Measurements from ENCODE around the gene TPSG1.

The TPSG1 gene

DNA sequence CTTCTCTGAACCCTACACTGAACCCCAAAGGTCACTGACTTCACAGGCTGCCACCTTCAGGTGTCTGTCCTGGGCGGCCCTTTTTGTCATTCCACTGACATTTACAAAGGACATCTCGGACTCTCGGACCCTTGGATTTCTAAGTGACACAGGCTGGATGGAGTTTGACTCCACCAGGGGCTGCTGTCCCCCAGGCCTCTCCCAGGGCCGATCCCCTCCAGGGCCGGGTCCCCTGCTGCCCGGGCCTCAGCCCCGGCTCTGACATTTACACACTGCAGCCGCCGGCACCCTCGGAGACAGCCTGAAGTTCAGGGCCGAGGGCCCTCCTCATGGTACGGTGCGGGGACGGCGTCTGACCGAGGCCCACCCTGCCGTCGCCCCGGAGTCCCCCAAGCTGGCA is 48.0 kb downstream of the TPSG1 start:
- no peaks in the 10 kb centered on the region for H3K27me3 Mint-ChIP-seq (ENCODE audit: low read depth, poor library complexity)
- H3K36me3 Mint-ChIP-seq (ENCODE audit: low read depth), result no peaks in the 10 kb centered on the region
- no peaks in the 10 kb centered on the region for H3K9me3 Mint-ChIP-seq
- H3K4me1 Mint-ChIP-seq, result peaks cover 15% of the 10 kb centered on the region
- DNase-seq, result no peak
- TF ChIP-seq, protein P1, sequence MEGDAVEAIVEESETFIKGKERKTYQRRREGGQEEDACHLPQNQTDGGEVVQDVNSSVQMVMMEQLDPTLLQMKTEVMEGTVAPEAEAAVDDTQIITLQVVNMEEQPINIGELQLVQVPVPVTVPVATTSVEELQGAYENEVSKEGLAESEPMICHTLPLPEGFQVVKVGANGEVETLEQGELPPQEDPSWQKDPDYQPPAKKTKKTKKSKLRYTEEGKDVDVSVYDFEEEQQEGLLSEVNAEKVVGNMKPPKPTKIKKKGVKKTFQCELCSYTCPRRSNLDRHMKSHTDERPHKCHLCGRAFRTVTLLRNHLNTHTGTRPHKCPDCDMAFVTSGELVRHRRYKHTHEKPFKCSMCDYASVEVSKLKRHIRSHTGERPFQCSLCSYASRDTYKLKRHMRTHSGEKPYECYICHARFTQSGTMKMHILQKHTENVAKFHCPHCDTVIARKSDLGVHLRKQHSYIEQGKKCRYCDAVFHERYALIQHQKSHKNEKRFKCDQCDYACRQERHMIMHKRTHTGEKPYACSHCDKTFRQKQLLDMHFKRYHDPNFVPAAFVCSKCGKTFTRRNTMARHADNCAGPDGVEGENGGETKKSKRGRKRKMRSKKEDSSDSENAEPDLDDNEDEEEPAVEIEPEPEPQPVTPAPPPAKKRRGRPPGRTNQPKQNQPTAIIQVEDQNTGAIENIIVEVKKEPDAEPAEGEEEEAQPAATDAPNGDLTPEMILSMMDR (IDR thresholded peaks at IDR 0.05), result no peak
- no peak overlapping the region for H3K27ac Mint-ChIP-seq
- H3K4me3 Mint-ChIP-seq, result no peak overlapping the region

DNA sequence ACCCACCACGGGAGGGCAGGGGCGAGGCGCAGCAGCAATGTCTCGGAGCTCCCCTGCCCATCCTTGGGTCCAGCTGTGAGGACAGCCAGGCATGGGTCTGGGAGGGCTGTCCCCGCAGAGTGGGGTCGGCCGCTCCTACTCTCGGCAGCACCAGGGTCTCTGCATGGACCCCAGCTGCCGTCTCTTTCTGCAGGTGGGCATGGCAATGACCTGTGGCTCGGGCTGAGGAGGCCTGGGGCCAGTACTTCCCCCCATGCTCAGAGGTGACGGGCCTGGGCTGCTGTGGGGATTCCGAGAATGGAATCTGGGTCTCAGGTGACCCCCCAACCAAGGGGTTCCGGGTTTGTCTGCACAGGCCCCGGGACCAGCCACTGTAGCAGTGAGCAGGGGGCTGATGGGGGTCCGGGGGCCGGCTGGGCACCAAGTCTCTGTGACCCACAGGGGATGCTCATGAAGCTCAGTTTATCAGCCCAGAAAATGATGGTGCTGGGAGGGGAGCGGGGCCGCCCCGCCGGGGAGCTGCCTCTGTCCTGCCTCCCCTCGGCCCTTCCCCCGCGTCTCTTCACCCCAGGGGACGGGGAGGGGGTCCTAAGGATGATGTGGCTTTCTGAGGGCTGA is 48.7 kb downstream of the TPSG1 start:
- no peak for DNase-seq
- H3K27me3 Mint-ChIP-seq (ENCODE audit: low read depth, poor library complexity), result no peaks in the 10 kb centered on the region
- H3K27ac Mint-ChIP-seq, result no peak overlapping the region

DNA sequence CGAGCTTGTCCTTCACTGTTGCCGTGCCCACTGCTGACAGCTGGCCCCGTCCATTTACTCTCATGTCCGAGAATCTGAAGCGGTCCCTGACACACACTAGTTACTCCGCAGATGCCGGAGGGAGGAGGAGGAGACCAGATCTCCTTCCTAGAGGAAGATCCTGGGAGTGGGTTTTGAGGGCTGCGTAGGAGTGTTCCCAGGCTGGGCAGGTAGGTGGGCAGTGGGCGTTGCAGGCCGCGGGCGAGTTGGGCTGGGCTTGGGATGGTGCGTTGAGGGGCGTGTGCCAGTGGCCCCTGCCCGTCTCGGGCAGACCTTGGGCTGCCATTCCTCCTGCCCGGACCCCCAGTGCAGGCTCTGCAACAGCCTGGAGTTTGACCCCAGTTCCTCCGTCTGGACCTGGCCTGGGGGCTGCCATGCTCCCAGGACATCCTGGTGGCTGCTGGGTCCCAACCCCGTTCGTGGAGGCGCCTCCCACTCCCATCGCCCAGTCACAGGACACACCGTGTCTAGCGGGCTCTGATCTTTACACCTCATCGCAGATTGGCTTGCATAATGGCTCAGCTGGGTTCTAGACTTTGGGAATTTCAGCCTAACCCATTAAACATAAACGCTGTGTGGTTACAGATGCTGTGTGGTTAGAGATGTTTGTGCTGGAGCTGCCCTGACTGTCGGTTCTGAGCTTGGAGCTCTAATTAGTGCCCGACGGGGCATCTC is 49.3 kb downstream of the TPSG1 start:
- peaks cover 5% of the 10 kb centered on the region for H3K4me1 Mint-ChIP-seq
- H3K27me3 Mint-ChIP-seq (ENCODE audit: low read depth, poor library complexity), result no peaks in the 10 kb centered on the region
- no peak overlapping the region for H3K27ac Mint-ChIP-seq
- H3K36me3 Mint-ChIP-seq (ENCODE audit: low read depth), result no peaks in the 10 kb centered on the region
- H3K4me3 Mint-ChIP-seq, result no peak overlapping the region
- no peaks in the 10 kb centered on the region for H3K9me3 Mint-ChIP-seq
- no peak for DNase-seq
- TF ChIP-seq, protein P1 (IDR thresholded peaks at IDR 0.05), result no peak

More for the DNA sequence above, 48.7 kb downstream of the TPSG1 start:
- TF ChIP-seq, protein P1 (IDR thresholded peaks at IDR 0.05), result no peak
- no peaks in the 10 kb centered on the region for H3K9me3 Mint-ChIP-seq
- no peak overlapping the region for H3K4me3 Mint-ChIP-seq
- peaks cover 9% of the 10 kb centered on the region for H3K4me1 Mint-ChIP-seq
- H3K36me3 Mint-ChIP-seq (ENCODE audit: low read depth), result no peaks in the 10 kb centered on the region

DNA sequence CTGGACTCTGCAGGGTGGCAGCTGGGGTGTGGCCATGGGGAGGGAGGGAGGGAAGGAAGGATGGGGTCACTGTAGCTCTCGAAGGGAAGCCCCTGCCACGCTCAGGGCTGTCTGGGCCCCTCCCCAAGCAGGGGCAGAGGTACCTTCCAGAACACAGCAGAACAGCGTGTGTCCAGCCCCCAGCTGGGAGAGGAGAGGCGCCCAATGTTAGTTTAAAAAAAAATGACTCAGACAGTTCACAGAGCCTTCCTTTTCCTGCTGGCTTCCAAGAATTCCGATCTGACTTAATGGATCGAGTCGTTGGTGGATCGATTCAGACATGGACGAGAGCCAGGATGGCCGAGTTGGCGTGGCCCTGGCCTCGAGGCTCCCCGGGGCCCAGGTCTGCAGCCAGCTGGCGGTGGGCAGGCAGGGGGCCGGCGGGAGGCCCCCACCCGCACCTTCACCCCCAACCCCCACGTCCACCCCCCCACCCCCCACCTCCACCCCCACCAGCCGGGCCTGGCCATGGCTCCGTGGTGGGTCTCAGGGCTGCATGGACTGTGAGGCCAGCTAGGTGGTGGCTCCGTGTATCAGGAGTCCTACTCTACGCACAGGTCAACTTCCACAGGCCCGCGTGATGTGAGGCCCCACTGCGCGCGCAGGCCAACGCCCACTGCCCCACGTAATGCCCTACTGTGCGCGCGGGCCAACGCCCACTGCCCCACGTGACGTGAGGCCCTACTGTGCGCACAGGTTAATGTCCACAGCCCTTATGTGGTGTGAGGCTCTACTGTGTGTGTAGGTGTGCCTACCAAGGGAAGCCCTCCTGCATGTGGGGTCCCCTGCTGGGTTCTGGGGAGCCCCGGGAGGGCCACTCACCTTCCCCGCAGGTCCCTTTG is 50.4 kb downstream of the TPSG1 start:
- Mint-ChIP-seq H3K4me1 (peaks cover 15% of the 10 kb centered on the region), H3K36me3 (ENCODE audit: low read depth) (no peaks in the 10 kb centered on the region)

DNA sequence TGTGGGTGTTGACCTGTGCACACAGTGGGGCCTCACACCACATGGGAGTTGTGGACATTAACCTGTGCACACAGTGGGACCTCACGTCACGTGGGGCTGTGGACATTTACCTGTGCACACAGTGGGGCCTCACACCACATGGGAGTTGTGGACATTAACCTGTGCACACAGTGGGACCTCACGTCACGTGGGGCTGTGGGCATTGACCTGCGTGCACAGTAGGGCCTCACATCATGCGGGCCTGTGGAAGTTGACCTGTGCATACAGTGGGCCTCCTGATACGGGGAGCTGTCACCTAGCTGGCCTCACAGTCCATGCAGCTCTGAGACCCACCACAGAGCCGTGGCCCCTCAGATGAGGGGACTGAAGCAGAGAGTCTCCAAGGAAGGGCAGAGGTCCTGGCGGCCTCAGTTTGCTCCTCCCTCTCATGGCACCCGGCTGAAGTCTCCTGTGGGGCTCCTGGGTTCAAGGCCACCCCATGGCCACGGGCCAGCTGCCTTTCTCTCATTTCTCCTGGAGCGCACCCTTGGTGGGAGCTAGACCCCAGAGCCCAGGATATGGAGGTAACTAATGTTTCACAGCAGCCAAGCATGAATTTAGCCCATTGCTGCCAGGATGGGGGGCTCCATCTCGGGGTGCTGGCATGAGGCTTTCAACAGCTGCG is 51.1 kb downstream of the TPSG1 start:
- no peak for DNase-seq
- H3K9me3 Mint-ChIP-seq, result no peaks in the 10 kb centered on the region
- H3K4me3 Mint-ChIP-seq, result no peak overlapping the region
- H3K27ac Mint-ChIP-seq, result no peak overlapping the region
- no peaks in the 10 kb centered on the region for H3K36me3 Mint-ChIP-seq (ENCODE audit: low read depth)
- H3K4me1 Mint-ChIP-seq, result peaks cover 18% of the 10 kb centered on the region
- no peaks in the 10 kb centered on the region for H3K27me3 Mint-ChIP-seq (ENCODE audit: low read depth, poor library complexity)
- TF ChIP-seq, protein P1 (IDR thresholded peaks at IDR 0.05), result no peak

More for the DNA sequence above, 50.4 kb downstream of the TPSG1 start:
- Mint-ChIP-seq H3K9me3 (no peaks in the 10 kb centered on the region), H3K27ac (no peak overlapping the region), H3K27me3 (ENCODE audit: low read depth, poor library complexity) (no peaks in the 10 kb centered on the region), H3K4me3 (no peak overlapping the region)
- TF ChIP-seq, protein P1 (IDR thresholded peaks at IDR 0.05), result no peak
- no peak for DNase-seq
